Hematopoietic multipotent progenitor cell treated with erythropoietin and hydrocortisone succinate and interleukin-3 and kit ligand, for 17 days (in vitro differentiated cells): ENCODE data around the gene TMEM238.
"Not testable (repeated sequence)": the region's sequence is repeated elsewhere in the genome, so short reads cannot be mapped to it uniquely, and the experiment has no call there.

Experiments used
- DNase-seq: peaks from one replicate; pipeline ENCODE4 v3.0.0-alpha.2; 2015; ENCODE audit warnings: low spot score

TMEM238 gene

DNA sequence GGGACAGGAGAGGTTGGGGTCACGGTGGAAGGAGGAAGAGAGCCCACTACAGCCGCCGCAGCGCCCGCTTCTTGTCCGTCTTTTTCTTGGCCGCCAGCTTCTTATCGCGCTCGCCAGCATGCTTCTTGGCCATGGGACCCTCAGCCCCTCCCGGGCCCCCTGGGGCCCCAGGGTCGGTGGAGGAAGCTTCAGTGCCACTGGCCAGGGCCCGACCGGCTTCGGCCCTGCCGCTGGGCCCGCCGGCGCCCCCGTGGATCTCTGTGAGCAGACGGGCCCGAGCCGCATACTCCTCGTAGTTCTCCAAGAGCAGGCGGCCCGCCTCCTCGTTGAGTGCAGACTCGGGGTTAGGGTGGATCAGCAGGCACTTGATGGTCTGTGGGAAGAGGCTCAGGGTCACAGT, 17.3 kb upstream of the TMEM238 start:
- DNase-seq, result not testable (repeated sequence)

DNA sequence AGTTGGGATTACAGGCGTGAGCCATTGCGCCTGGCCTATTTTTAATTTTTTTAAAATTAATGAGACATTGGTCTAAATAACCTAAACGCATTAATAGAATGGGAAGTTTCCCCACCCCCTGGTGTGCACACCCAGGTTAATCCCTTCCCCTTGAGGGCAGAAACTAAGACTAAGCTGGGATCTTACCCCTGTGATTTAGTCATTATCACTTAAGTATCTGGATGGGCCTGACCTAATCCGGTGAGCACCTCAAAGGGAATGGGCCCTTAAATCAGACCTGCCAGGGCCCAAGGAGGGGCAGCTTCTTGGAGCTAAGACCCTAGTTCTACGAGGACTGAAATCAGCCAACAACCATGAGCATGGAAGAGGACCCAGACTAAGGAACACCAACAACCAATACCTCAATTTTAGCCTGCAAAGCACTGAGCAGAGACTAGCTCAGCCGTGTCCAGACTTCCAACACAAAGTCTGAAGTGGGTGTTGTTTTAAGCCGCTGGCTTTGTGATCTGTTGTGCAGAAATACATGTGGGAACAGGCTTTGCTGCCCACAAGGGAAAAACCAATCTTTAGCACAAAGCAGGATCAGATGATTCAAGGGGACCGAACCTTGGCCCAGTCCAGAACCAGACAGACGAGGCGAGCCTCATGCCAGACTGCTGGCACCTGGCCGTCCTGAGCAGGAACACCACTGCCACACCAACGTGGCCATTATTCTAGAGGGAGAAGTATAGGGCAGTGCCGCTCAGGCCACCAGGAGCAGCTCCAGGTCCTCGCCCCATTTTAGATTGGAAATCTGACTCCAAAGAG, 16.4 kb upstream of the TMEM238 start:
- no peak for DNase-seq

DNA sequence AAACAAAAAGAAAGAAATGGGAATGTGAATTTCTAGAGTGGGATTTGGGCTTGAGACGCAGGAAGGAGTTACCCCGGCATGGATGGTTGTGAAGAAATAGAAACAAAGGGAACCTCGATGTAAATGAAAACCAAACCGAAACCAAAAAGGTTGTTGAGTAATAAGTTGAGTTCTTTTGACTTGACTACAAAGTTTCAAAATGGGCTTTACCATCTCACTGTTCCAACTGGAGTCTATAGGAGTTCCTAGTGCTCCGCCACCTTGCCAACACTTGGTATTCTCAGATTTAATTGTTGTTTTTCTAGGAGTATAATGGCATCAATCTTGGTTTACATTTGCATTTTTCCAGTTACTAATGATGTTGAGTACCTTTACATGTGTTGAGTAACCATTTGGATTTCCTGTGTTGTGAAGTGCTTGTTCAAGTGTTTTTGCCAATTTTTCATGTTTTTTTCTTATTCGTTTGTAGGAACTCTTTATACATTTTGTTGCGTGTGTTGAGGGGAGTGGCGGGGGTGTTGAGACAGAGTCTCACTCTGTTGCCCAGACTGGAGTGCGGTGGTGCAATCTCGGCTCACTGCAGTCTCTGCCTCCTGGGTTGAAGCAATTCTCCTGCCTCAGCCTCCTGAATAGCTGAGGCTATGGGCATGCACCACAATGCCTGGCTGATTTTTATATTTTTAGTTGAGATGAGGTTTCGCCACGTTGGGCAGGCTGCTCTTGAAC, 14.3 kb upstream of the TMEM238 start:
- DNase-seq, result no peak

DNA sequence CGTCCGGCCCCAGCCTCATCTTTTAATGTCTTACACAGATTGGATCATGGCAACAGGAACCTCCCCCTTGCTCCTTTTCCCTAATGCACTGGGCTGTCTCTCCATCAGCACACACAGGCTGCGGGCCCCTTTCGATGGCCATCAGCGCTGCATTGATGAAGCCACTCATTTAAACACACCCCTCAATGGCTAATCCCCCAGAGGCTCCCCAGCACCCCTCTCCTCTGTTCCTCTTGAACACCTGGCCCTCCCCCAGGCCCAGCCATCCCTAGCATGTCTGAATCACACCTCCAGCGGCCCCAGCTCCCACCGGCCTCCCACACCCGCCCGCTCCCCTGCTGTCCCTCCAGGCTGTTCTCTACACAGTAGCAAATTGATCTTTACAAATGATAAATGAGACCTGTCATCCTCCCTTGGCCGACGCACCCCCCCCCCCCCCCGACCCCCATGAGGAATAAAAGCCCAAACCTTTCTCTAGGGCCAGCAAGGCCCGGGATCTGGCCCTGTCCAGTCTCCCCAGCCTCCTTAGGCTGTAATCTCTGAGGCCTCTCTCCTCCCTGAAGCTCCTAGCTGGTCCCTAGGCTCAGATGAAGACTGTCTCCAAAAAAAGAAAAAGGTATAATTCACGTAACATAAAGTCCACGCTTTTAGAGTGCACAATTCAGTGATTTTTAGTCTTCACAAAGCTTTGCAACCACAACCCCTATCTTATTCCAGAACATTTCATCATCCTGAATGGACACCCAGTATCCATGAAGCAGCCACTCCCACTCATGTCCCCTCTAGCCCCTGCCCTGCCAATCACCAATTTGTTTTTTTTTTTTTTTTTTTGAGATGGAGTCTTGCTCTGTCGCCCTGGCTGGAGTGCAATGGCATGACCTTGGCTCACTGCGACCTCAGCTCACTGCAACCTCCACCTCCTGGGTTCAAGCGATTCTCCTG, 9.0 kb upstream of the TMEM238 start:
- no peak for DNase-seq

DNA sequence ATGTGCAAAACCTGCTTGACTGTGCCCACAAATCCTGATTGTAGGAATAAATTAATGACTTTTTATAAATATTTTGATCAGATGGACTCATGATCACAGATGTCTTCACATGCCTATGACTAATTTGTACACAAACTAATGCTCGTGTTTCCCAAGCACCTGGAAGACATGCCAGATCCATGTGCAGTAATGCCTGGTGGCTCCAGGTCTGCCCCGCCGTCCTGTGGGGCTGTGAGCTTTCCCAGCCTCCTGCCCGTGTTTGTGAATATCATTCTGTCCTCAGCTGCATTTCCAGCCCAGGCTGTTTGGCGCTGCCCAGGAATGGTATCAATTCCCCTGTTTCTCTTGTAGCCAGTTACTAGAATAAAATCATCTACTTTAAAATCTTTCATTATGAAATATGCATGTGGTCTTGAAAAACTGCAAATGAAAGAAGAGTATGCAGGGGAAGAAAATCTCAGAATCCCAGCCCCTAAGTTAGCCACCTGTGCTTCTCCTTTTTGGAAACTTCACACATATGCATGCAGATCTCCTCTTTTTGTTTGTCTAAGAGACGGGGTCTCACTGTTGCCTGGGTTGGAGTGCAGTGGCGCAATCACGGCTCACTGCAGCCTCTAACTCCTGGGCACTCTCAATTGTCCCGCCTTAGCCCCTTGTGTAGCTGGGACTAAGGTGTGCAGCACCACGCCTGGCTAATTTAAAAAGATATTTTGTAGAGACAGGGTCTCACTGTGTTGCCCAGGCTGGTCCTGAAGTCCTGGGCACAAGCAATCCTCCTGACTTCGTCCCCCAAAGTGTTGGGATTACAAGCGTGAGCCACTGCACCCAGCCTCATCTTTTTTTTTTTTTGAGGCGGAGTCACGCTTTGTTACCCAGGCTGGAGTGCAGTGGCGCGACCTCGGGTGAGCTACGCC, 7.9 kb upstream of the TMEM238 start:
- DNase-seq, result no peak

DNA sequence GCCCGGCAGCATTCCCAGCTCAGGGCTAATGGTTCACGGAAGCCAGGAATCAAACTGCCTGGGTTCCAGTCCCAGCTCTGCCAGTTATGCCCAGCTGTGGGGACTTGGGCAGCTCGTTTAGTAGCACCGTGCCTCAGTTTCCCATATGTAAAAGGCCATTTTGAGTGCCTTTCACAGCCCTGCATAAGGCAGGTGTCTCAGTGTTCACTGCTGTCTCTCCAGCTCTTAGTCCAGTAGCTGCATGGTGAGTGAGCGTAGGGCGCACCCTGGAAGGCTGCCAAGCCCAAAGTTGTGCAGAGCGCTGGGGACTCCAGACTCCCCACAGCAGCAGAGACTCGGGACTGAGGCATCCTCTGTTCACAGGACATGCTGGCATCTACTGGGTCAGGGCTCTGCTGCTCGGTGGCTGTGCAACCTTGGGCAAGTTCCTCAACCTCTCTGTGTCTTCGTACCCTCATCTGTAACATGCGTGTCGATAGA, 7.1 kb upstream of the TMEM238 start:
- DNase-seq, result no peak

DNA sequence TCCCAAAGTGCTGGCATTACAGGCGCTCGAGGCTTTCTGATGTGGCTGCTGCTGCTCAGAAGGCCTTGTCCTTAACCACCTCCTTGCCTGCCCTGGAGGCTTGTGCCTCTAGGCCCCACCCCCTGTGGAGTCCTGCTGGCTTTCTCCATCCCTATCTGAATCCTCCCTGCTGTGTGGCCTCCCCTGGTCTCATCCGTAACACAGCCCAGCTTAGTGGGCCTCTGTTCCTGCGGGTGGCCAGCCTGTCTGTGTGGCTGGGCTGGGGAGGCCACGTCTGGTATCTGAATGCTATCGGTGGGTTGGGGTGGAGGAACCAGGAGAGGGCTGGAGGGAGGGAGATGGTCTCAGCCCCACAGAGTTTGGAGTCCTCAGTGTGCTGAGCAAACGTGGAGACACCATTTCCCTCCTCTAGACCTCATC, 6.4 kb upstream of the TMEM238 start:
- no peak for DNase-seq

DNA sequence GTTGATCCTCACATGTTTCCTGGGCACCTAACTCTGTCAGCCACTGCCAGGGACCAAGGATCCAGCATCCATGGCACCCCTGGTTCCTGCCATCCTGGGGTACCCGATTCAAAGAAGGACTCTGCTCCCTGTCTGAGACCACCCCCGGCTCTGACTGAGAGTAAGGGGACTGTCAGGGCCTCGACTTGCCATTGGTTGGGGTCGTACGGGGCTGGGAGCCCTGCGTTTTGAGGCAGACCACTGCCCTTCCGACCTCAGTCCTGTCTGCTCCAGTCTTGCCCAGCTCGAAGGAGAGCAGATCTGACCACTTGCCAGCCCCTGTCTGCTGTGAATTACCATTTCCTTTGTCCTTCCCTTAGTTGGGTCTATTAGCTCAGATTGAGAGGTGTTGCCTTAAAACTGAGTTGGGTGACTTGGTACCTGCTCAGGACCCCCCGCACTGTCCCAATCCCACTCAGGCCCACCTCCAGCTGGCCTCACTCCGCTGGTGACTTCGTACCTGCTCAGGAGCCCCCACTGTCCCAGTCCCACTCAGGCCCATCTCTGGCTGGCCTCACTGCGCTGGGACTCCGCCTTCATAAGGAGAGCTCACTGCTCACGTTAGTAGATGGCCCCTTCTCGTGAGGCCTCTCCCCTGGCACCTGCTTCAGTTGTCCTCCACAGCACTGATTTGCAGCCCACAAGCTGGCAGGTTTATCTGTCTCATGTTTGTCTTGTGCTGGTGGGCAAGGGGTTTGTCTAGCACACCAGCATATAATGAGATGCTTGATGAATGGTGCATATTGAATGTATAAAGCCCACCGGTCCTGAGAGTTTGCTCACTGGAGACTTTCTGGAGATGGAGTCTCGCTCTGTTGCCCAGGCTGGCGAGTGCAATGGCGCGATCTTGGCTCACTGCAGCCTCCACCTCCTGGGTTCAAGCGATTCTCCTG, 5.6 kb upstream of the TMEM238 start:
- no peak for DNase-seq

DNA sequence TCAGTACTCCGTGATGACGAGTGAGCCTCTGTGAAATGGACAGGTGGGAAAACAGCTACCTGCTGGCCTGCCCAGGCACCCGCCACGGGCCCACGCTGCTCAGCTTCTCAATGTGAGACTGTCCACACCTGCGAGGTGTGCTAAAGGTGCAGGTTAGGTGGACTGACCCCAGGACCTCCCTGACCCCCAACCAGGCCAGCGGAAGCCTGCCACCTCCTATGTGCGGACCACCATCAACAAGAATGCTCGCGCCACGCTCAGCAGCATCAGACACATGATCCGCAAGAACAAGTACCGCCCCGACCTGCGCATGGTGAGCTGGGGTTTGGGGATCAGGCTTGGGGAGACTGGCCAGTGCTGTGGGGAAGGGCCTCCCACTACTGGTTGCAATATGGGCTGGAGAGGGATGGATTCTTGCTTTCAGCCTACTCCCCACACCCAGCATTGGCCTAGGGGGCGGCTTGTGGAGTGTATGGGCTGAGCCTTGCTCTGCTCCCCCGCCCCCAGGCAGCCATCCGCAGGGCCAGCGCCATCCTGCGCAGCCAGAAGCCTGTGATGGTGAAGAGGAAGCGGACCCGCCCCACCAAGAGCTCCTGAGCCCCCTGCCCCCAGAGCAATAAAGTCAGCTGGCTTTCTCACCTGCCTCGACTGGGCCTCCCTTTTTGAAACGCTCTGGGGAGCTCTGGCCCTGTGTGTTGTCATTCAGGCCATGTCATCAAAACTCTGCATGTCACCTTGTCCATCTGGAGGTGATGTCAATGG, 3.8 kb upstream of the TMEM238 start:
- DNase-seq, result no peak

DNA sequence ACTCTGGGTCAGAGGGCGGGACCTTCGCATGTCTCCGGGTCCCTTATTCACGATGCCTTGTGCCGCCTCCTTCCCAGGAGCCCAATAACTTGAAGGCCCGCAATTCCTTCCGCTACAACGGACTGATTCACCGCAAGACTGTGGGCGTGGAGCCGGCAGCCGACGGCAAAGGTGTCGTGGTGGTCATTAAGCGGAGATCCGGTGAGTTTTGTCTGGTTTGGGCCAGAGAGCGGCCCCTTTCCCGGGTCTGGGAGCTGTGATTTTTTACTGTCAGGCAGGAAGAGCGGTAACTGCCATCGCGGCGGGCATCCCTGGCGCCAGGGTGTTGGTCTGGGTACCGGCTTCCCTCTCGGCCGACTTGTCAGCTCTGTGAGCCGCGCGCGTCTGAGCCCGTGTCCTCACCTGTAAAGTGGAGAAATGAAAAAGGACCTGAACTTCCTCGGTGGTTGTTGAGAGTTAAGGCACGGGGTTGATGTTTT, 2.4 kb upstream of the TMEM238 start:
- DNase-seq, result no peak

DNA sequence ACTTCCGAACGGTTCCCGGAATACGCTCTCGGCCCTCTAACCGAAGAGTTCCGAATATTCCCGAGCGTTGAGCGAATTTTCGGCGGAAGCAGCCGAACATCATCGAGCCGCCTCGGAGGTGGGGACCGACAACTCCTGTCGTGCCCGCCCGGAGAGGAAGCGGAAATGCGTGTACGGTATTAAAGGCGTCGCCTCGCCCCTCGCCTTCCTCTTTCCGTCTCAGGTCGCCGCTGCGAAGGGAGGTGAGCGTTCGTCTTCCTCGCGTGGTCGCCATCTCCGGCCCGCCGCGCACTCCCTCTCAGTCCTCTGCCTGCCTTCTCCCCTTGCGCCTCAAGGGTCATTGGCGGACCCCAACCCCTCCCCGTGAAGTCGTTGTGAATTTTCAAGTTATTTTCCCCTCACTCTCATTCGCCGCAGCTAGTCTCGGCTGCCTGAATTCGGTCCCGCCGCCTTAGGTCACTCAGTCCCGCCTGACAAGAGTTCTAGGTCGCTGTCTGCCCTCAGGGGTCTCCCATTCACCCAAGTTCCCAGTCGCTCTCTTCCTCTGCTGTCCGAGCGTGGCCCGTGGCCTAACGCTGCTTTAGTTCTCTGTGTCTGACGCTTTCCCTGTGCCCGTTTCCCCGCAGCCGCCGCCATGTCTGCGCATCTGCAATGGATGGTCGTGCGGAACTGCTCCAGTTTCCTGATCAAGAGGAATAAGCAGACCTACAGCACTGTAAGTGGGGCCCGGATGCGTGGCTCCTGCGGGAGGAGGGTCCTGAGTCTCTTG, 1.8 kb upstream of the TMEM238 start, which contains the start of gene RPL28:
RPL28 (plus strand) TSS at position 209 of the 769 bp plus-strand sequence; CDS start at position 635, 426 bp downstream.
- peak; percentile 96 for DNase-seq

DNA sequence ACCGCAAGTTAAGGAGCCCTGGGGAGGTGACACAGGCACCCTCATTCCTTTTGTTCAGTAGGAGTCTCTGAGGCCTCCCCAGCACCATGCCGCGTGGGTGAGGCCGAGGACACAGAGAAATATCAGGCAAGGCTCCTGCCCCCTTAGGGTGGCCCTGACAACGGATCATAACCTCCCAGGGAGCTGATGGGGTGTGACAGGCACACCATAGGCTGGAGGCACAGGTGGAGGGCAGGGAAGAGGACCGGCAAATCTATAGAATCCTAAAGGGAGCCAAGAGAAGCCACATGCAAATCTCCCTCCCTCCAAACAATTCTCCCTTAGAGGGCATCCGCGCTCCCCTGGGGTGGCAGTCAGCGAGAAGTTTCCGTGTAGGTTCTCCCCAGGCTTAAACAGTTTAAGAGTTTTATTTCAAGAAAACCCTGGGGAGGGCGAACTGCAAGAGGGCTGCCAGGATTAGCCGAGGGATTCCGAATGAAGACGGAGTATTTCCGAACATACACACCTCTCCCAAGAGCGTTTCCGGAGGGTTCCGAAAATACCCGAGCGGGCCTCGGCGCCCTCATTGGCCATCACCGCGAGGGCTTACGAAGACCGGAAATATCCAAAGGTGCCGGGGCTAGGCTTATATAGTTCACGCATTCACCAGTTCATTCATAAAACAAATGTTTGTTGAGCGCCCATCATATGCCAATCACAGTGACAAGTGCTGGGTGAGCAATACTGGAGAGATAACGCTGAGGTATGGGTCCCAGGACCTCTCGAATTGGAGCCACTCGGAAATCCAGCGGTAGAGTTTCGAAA, 1.0 kb upstream of the TMEM238 start:
- peak; percentile 90 for DNase-seq

DNA sequence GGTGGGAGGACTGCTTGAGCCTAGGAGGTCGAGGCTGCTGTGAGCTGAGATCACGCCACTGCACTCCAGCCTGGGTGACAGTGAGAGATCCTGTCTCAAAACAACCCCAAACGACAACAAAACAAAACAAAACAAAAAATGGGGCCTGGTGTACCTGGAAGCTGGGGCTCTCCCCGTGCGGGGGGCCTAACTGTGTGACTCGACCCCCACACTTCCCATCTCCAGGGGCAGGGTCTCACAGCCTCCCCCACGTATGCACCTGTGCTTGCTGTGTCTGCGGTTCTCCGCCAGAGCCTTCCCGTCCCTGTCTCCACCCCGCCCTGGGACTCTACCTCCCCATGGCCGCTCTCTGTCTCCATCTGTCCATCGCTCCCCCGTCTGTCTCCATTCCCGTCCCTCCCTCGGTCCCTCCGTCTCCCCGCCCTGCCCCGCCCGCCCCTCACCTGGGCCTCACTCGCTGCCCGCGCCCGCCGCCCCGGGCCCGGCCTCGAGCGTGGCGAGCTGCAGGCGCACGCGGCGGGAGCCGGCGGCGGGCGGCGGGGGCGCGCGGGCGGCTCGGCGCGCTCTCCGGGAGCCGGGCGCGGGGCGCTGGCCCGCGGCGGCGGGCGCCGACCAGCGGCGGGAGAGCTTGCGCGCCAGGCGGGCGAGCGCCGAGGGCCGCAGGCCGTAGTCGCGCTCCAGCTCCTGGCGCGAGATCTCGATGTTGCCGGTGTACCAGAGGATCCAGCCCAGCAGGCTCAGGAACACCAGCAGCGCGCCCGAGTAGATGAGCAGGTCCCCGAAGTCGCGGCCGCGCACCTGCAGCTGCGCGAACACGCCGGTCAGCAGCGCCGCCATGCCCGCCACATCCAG, 587 bp downstream of the TMEM238 start:
- no peak for DNase-seq

DNA sequence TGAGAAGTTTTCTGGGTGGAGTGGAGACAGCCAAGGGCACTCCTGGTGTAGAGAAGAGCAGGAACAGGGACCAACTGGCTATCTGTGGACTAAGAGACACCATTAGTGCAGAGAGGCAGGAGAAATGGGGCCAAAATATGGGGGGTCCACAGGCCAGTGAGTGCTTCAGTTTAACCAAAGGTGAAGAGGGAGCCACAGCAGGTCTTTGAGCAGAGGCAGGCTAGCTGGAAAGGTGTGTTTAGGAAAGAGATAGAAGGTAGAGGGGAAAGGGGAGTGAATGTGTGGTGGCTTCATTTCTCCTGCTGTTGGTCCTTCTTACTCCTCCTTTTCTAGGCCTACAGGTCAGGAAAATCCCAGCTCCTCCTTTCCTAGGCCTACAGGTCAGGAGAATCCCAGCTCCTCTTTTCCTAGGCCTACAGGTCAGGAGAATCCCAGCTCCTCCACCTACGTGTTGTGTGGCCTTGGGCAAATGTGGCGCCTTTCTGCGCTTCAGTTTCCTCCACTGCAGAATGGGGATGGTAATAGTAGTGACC, 1.5 kb downstream of the TMEM238 start:
- DNase-seq, result no peak

DNA sequence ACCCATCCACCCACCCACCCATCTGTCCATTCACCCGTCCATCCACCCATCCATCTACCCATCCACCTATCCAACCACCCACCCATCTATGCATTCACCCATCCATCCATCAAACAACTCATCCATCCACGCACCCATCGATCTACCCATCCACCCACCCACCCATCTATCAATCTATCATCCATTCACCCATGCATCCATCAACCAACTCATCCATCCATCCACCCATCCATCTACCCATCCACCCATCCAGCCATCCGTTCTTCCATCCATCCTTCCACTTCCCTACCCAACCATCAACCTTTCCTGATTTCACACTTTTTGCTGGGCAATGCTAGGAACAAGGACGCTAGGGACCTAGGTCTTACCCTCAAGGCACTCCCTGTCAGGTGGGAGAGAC, 2.1 kb downstream of the TMEM238 start:
- no peak for DNase-seq

DNA sequence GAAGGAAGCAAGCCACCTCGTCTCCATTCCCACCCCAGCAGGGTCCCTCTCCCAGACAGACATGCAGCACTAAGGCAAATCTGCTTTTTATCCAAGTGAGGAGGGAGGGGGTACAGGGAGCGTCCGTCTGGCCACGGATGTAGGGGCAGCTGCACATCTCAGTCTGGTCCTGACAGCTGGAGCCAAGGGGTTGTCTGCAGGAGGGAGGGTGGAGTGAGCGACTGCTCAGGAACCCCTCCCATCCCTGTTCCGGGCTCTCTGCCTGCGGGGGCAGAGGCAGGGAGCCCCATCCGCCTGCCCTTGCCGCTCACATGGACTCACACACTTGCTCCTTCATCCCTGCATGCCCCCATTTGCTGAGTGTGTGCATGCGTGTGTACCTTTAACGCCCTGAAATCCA, 4.9 kb downstream of the TMEM238 start:
- no peak for DNase-seq
